OCI-LY1 (cell line): ENCODE results near the gene USP44.

Source experiments
- H2AFZ ChIP-seq: fragments of 200-600 bp; sonication (generic), shearing (Covaris generic); 2 replicates; pipeline ENCODE4 v1.6.0; 2014; ENCODE audit warnings: antibody characterized with exemption, mild to moderate bottlenecking, low read length
- H3F3A ChIP-seq: fragments of 200-600 bp; sonication (generic), shearing (Covaris generic); 2 replicates; pipeline ENCODE4 v1.6.0; 2014; ENCODE audit warnings: mild to moderate bottlenecking, antibody characterized with exemption, low read length, moderate library complexity; ENCODE audit not compliant: insufficient read depth
- H3K27ac ChIP-seq: fragments of 200-600 bp; sonication (generic); 2 replicates; pipeline ENCODE4 v1.5.1; 2014; ENCODE audit warnings: low read length, mixed run types, mild to moderate bottlenecking, low read depth; ENCODE audit not compliant: poor library complexity, severe bottlenecking
- H3K27me3 ChIP-seq: fragments of 200-600 bp; sonication (generic); 2 replicates; pipeline ENCODE4 v1.6.0; 2014; ENCODE audit warnings: antibody characterized with exemption, mild to moderate bottlenecking, low read length, moderate library complexity; ENCODE audit not compliant: insufficient read depth
- H3K36me3 ChIP-seq: fragments of 200-600 bp; sonication (generic); 2 replicates; pipeline ENCODE4 v1.6.1; 2014; ENCODE audit warnings: mild to moderate bottlenecking, antibody characterized with exemption, low read length, moderate library complexity, mixed read lengths; ENCODE audit not compliant: insufficient read depth
- H3K4me1 ChIP-seq: fragments of 200-600 bp; sonication (generic); 2 replicates; pipeline ENCODE4 v1.5.1; 2014; ENCODE audit warnings: mild to moderate bottlenecking, low read length, moderate library complexity; ENCODE audit not compliant: insufficient read depth, severe bottlenecking
- H3K4me2 ChIP-seq: fragments of 200-600 bp; sonication (generic), shearing (Covaris generic); 2 replicates; pipeline ENCODE4 v1.6.1; 2014; ENCODE audit warnings: low read length
- H3K4me3 ChIP-seq: fragments of 200-600 bp; sonication (generic); 2 replicates; pipeline ENCODE4 v1.5.1; 2014; ENCODE audit warnings: low read length, low read depth, mild to moderate bottlenecking, mixed read lengths; ENCODE audit not compliant: poor library complexity, severe bottlenecking
- H3K79me2 ChIP-seq: fragments of 200-600 bp; shearing (Covaris generic); 2 replicates; pipeline ENCODE4 v1.6.1; 2016; ENCODE audit warnings: mixed run types, low read length, mixed read lengths; ENCODE audit not compliant: insufficient read depth
- H3K9ac ChIP-seq: fragments of 200-600 bp; sonication (generic), shearing (Covaris generic); 2 replicates; pipeline ENCODE4 v1.6.1; 2014; ENCODE audit warnings: mild to moderate bottlenecking, low read length, mixed read lengths
- H3K9me2 ChIP-seq: fragments of 200-600 bp; sonication (generic), shearing (Covaris generic); 2 replicates; pipeline ENCODE4 v1.6.1; 2014; ENCODE audit warnings: low read depth, mild to moderate bottlenecking, low read length, mixed read lengths
- H3K9me3 ChIP-seq: fragments of 200-600 bp; shearing (Covaris generic); 2 replicates; pipeline ENCODE4 v1.6.1; 2014; ENCODE audit warnings: low read length, mixed read lengths
- H4K20me1 ChIP-seq: fragments of 200-600 bp; sonication (generic), shearing (Covaris generic); 2 replicates; pipeline ENCODE4 v1.6.0; 2016; ENCODE audit warnings: mild to moderate bottlenecking, low read length; ENCODE audit not compliant: insufficient read depth
- CTCF ChIP-seq: fragments of 200-600 bp; sonication (generic), shearing (Covaris generic); IDR thresholded peaks from 2 replicates; pipeline ENCODE4 v1.5.1; 2017; ENCODE audit warnings: mild to moderate bottlenecking, antibody characterized with exemption, low read length, moderate library complexity, mixed read lengths
- EZH2 ChIP-seq: fragments of 200-600 bp; sonication (generic), shearing (Covaris generic); IDR thresholded peaks from 2 replicates; pipeline ENCODE4 v1.8.0; 2017; ENCODE audit warnings: borderline replicate concordance, mixed run types, mild to moderate bottlenecking, antibody characterized with exemption, low read length, moderate library complexity, mixed read lengths

Gene USP44

GRCh38 chr12:95546491-95546813 lies 4.8 kb downstream of the USP44 start:
- Histone ChIP-seq H3K4me3 (no peak overlapping the region), H4K20me1 (no peaks in the 10 kb centered on the region), H3F3A (no peaks in the 10 kb centered on the region), H3K4me2 (no peak overlapping the region), H3K9ac (no peak overlapping the region), H2AFZ (no peak overlapping the region), H3K27me3 (peaks cover 14% of the 10 kb centered on the region; the same call in 1 of the 2 replicates), H3K79me2 (no peaks in the 10 kb centered on the region), H3K27ac (no peak overlapping the region), H3K36me3 (no peaks in the 10 kb centered on the region; the same call in 1 of the 2 replicates), H3K9me2 (no peaks in the 10 kb centered on the region), H3K4me1 (no peaks in the 10 kb centered on the region), H3K9me3 (peaks cover 7% of the 10 kb centered on the region; the same call in 1 of the 2 replicates)
- TF ChIP-seq CTCF (no peak), EZH2 (no peak)

GRCh38 chr12:95545731-95546490 lies 5.4 kb downstream of the USP44 start:
- H4K20me1 ChIP-seq, result no peaks in the 10 kb centered on the region
- no peaks in the 10 kb centered on the region for H3K4me1 ChIP-seq
- no peak overlapping the region for H3K4me2 ChIP-seq
- H3K27me3 ChIP-seq, result peaks cover 14% of the 10 kb centered on the region; the same call in 1 of the 2 replicates
- peaks cover 7% of the 10 kb centered on the region; the same call in 1 of the 2 replicates for H3K9me3 ChIP-seq
- H3K9ac ChIP-seq, result no peak overlapping the region
- no peaks in the 10 kb centered on the region for H3F3A ChIP-seq
- no peak overlapping the region for H2AFZ ChIP-seq
- no peaks in the 10 kb centered on the region for H3K79me2 ChIP-seq
- no peak for TF ChIP-seq CTCF
- no peak for TF ChIP-seq EZH2
- no peaks in the 10 kb centered on the region; the same call in 1 of the 2 replicates for H3K36me3 ChIP-seq
- no peak overlapping the region for H3K4me3 ChIP-seq
- H3K27ac ChIP-seq, result no peak overlapping the region
- H3K9me2 ChIP-seq, result no peaks in the 10 kb centered on the region

- H3K9me2 ChIP-seq, result no peaks in the 10 kb centered on the region
- no peaks in the 10 kb centered on the region for H3F3A ChIP-seq
- no peaks in the 10 kb centered on the region for H3K79me2 ChIP-seq
- TF ChIP-seq EZH2 (no peak), CTCF (no peak)
- no peak overlapping the region for H3K9ac ChIP-seq
- H2AFZ ChIP-seq, result no peak overlapping the region
- H3K4me3 ChIP-seq, result no peak overlapping the region
- peaks cover 7% of the 10 kb centered on the region; the same call in 1 of the 2 replicates for H3K9me3 ChIP-seq
- H3K36me3 ChIP-seq, result no peaks in the 10 kb centered on the region; the same call in 1 of the 2 replicates
- no peak overlapping the region for H3K27ac ChIP-seq
- no peaks in the 10 kb centered on the region for H3K4me1 ChIP-seq
- H3K4me2 ChIP-seq, result no peak overlapping the region
- H4K20me1 ChIP-seq, result no peaks in the 10 kb centered on the region
- peaks cover 14% of the 10 kb centered on the region; the same call in 1 of the 2 replicates for H3K27me3 ChIP-seq
These were observed 6.0 kb downstream of the USP44 start for GRCh38 chr12:95545303-95545702.
